ENCODE results near the gene SLC16A5.

GRCh38 chr17:75126954-75127353 lies 39.2 kb downstream of the SLC16A5 start:
- TF ChIP-seq EZH2 (IDR thresholded peaks at IDR 0.05; ENCODE audit: insufficient read depth, poor library complexity, severe bottlenecking) (no peak), EZH2phosphoT487 (IDR thresholded peaks at IDR 0.05; ENCODE audit: insufficient read depth, low read depth) (no peak)
